CD4-positive, CD25-positive, alpha-beta regulatory T cell (primary cell): ENCODE measurements around the gene DNPH1. TPM values are rescaled to one million over a fixed set of nuclear protein-coding genes. Genes with fewer than 3 reads are reported as not detected.

Source experiments
- ATAC-seq, 2 donors: fragments of 150-1000 bp; cut with Tn5 transposase; one replicate each; pipeline ENCODE4 v1.10.0; 2021; ENCODE audit warnings: low read depth in 2 of 2, moderate number of reproducible peaks in 2 of 2, moderate library complexity in 1 of 2
- DNase-seq, 3 donors: peaks; one replicate each; pipeline versions ENCODE4 v3.0.0 to v3.0.0-alpha.2; 2012 to 2022; ENCODE audit warnings: mixed read lengths in 1 of 3
- H3K27ac ChIP-seq: one replicate; pipeline ENCODE4 v1.7.0; 2013; ENCODE audit warnings: mild to moderate bottlenecking, low read length; ENCODE audit not compliant: insufficient read depth, poor library complexity, severe bottlenecking
- H3K27me3 ChIP-seq: one replicate; pipeline ENCODE4 v1.7.0; 2013; ENCODE audit warnings: low read length; ENCODE audit not compliant: control insufficient read depth, insufficient read depth
- H3K36me3 ChIP-seq: one replicate; pipeline ENCODE4 v1.7.0; 2013; ENCODE audit warnings: mild to moderate bottlenecking, low read length, moderate library complexity; ENCODE audit not compliant: control insufficient read depth, insufficient read depth
- H3K4me1 ChIP-seq: 2 replicates; pipeline ENCODE4 v1.7.0; 2013; ENCODE audit warnings: mild to moderate bottlenecking, low read length; ENCODE audit not compliant: insufficient read depth, control insufficient read depth, poor library complexity, severe bottlenecking
- H3K4me3 ChIP-seq: one replicate; pipeline ENCODE4 v1.7.0; 2013; ENCODE audit warnings: low read depth, mild to moderate bottlenecking, low read length, moderate library complexity
- H3K9me3 ChIP-seq, 2 experiments: 1 replicate in 1 of 2; 2 replicates in 1 of 2; pipeline ENCODE4 v1.7.0; 2013; ENCODE audit warnings: low read length in 2 of 2, mild to moderate bottlenecking in 1 of 2, moderate library complexity in 1 of 2; ENCODE audit not compliant: control insufficient read depth in 2 of 2
- H3K27ac Mint-ChIP-seq, 3 donors: one replicate each; pipeline ENCODE4 v1.8.0; 2020 to 2022; ENCODE audit warnings: mild to moderate bottlenecking in 3 of 3, mixed read lengths in 3 of 3, moderate library complexity in 2 of 3
- H3K27me3 Mint-ChIP-seq: one replicate; pipeline ENCODE4 v1.8.0; 2022; ENCODE audit warnings: mild to moderate bottlenecking, mixed read lengths
- H3K36me3 Mint-ChIP-seq: one replicate; pipeline ENCODE4 v1.8.0; 2020; ENCODE audit warnings: mixed read lengths
- H3K4me1 Mint-ChIP-seq, 4 donors: one replicate each; pipeline ENCODE4 v1.8.0; 2020 to 2022; ENCODE audit warnings: mixed read lengths in 4 of 4, mild to moderate bottlenecking in 1 of 4
- H3K4me3 Mint-ChIP-seq, 4 donors: one replicate each; pipeline ENCODE4 v1.8.0; 2020 to 2022; ENCODE audit warnings: mild to moderate bottlenecking in 4 of 4, mixed read lengths in 4 of 4, moderate library complexity in 3 of 4
- H3K9me3 Mint-ChIP-seq, 7 donors: one replicate each; pipeline ENCODE4 v1.8.0; 2020 to 2022; ENCODE audit warnings: mixed read lengths in 7 of 7, mild to moderate bottlenecking in 3 of 7, moderate library complexity in 2 of 7
- polyA plus RNA-seq, 4 donors: library from polyadenylated mRNA; unstranded; fragments of 300-500 nt; fragmentation: Illumina TruSeq; gene quantifications; one replicate each; pipeline ENCODE4 v1.2.3, GENCODE V29; 2021
- total RNA-seq: library from RNA; stranded (reverse); gene quantifications from one replicate; pipeline ENCODE4 v1.2.3, GENCODE V29; 2022

Gene DNPH1
- total and polyA plus RNA-seq, 5 donors from 2014 or later, result 36.6 to 234 (median 201) TPM

DNA sequence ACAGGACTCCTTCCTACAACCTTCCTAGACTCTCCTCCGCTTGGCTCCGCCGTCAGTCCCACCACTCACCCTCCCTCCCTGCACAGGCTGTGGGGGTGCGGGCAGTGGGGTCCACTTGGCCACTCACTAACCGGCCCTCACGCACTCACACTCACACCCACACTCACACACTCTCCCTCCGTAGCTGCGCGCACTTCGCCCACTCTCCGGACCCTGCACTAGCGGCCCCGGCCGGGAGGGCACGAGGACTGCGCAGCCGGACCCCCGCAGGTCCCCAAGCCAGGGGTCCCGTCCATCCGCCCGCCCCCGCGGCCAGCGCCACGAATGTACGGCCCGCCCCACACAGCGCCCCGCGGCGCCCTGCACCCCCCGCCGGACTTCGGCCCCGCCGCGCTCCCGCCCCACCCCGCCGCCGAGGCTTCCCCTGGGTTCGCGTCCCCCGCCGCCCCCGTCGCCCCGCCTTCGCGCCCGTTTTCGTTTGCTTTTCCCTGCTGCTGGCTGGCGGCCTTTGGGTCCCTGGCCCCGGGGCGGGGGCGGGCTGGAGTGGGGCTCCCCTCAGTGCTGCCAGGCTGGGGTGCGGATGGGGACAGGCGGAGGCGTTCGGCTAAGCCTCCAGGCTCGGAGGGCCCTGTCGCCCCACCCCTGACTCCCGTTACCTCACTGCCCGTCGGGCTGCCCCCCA, 45.8 kb upstream of the DNPH1 start:
- Mint-ChIP-seq H3K27me3 (peaks cover 48% of the 10 kb centered on the region), H3K27ac (peak overlapping the region in 1 of 3 donors; percentile 78), H3K4me1 (peaks cover 0 to 19% (median 7%) of the 10 kb centered on the region in 4 donors), H3K36me3 (no peaks in the 10 kb centered on the region), H3K9me3 (no peaks in the 10 kb centered on the region), H3K4me3 (peak overlapping the region; percentile 60 to 88 (median 82))
- ATAC-seq, result peak in 1 of 2 donors; percentile 22
- peak in 2 of 3 donors; percentile 19 to 25 for DNase-seq
- Histone ChIP-seq H3K36me3 (no peaks in the 10 kb centered on the region), H3K27ac (no peak overlapping the region), H3K9me3 (no peaks in the 10 kb centered on the region), H3K4me1 (peaks cover 19% of the 10 kb centered on the region), H3K27me3 (peaks cover 3% of the 10 kb centered on the region), H3K4me3 (no peak overlapping the region)

GRCh38 chr6:43274127-43274915, 45.0 kb upstream of the DNPH1 start:
- Mint-ChIP-seq H3K4me1 (peaks cover 0 to 19% (median 7%) of the 10 kb centered on the region in 4 donors), H3K9me3 (no peaks in the 10 kb centered on the region), H3K4me3 (peak overlapping the region; percentile 70 to 81 (median 75)), H3K27ac (peak overlapping the region in 1 of 3 donors; percentile 59), H3K36me3 (no peaks in the 10 kb centered on the region), H3K27me3 (peaks cover 43% of the 10 kb centered on the region)
- ATAC-seq (no peak), DNase-seq (no peak)
- H3K4me1 ChIP-seq, result peaks cover 26% of the 10 kb centered on the region
- peaks cover 3% of the 10 kb centered on the region for H3K27me3 ChIP-seq
- no peak overlapping the region for H3K27ac ChIP-seq
- no peak overlapping the region for H3K4me3 ChIP-seq
- H3K36me3 ChIP-seq, result no peaks in the 10 kb centered on the region
- no peaks in the 10 kb centered on the region for H3K9me3 ChIP-seq

- DNase-seq (no peak), ATAC-seq (no peak)
- no peak overlapping the region for H3K27ac ChIP-seq
- H3K9me3 ChIP-seq, result no peaks in the 10 kb centered on the region
- H3K4me1 ChIP-seq, result peaks cover 29% of the 10 kb centered on the region
- Mint-ChIP-seq H3K27me3 (peaks cover 41% of the 10 kb centered on the region), H3K9me3 (no peaks in the 10 kb centered on the region), H3K27ac (no peak overlapping the region), H3K4me1 (peaks cover 0 to 25% (median 7%) of the 10 kb centered on the region in 4 donors), H3K36me3 (no peaks in the 10 kb centered on the region), H3K4me3 (peak overlapping the region; percentile 16 to 73 (median 66))
- no peak overlapping the region for H3K4me3 ChIP-seq
- no peaks in the 10 kb centered on the region for H3K36me3 ChIP-seq
- peaks cover 3% of the 10 kb centered on the region for H3K27me3 ChIP-seq
These were observed 44.4 kb upstream of the DNPH1 start for GRCh38 chr6:43273707-43274106.

DNA sequence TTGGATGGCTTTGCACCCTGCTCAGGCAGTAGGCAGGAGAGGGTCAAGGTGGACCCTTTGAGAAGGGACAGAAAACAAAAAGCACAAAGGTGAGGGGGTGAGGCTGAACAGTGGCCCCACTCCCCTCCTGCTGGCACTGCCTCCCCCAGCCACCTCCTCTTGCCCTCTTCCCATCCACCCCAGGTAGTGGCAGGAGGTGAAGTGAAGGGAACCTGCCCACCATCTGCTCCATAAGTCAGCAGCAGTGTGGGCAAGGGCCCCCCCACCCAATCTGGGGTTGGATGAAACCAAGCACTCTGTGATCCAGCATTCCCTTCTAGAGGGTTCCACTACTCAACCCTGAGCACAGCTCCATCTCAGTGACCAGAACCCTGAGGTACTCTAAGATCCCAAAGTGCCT, 42.7 kb upstream of the DNPH1 start:
- no peaks in the 10 kb centered on the region for H3K9me3 Mint-ChIP-seq
- peaks cover 36% of the 10 kb centered on the region for H3K27me3 Mint-ChIP-seq
- no peaks in the 10 kb centered on the region for H3K36me3 Mint-ChIP-seq
- peak overlapping the region in 2 of 4 donors; percentile 61 to 70 for H3K4me3 Mint-ChIP-seq
- DNase-seq (no peak), ATAC-seq (no peak)
- H3K4me1 Mint-ChIP-seq, result peaks cover 0 to 23% (median 7%) of the 10 kb centered on the region in 4 donors
- Histone ChIP-seq H3K27me3 (peaks cover 3% of the 10 kb centered on the region), H3K27ac (no peak overlapping the region), H3K4me3 (no peak overlapping the region), H3K9me3 (no peaks in the 10 kb centered on the region), H3K36me3 (no peaks in the 10 kb centered on the region), H3K4me1 (peaks cover 29% of the 10 kb centered on the region)
- H3K27ac Mint-ChIP-seq, result no peak overlapping the region

GRCh38 chr6:43271103-43271815, 42.0 kb upstream of the DNPH1 start:
- Mint-ChIP-seq H3K4me1 (peaks cover 0 to 18% (median 6%) of the 10 kb centered on the region in 4 donors), H3K27me3 (peaks cover 29% of the 10 kb centered on the region), H3K4me3 (peak overlapping the region in 2 of 4 donors; percentile 36 to 45), H3K27ac (no peak overlapping the region), H3K9me3 (no peaks in the 10 kb centered on the region), H3K36me3 (no peaks in the 10 kb centered on the region)
- H3K27me3 ChIP-seq, result no peaks in the 10 kb centered on the region
- no peaks in the 10 kb centered on the region for H3K36me3 ChIP-seq
- H3K9me3 ChIP-seq, result no peaks in the 10 kb centered on the region
- DNase-seq, result no peak
- no peak overlapping the region for H3K27ac ChIP-seq
- peaks cover 25% of the 10 kb centered on the region for H3K4me1 ChIP-seq
- no peak for ATAC-seq
- no peak overlapping the region for H3K4me3 ChIP-seq

- peak overlapping the region in 2 of 3 donors; percentile 32 to 80 for H3K27ac Mint-ChIP-seq
- H3K4me1 Mint-ChIP-seq, result peaks cover 0 to 12% (median 2%) of the 10 kb centered on the region in 4 donors
- H3K4me3 ChIP-seq, result no peak overlapping the region
- no peaks in the 10 kb centered on the region for H3K9me3 Mint-ChIP-seq
- peak overlapping the region; percentile 21 to 87 (median 80) for H3K4me3 Mint-ChIP-seq
- peaks cover 10% of the 10 kb centered on the region for H3K4me1 ChIP-seq
- ATAC-seq (peak; percentile 52 to 59), DNase-seq (peak; percentile 20 to 36 (median 34))
- no peaks in the 10 kb centered on the region for H3K36me3 Mint-ChIP-seq
- H3K27ac ChIP-seq, result no peak overlapping the region
- peaks cover 23% of the 10 kb centered on the region for H3K27me3 Mint-ChIP-seq
- H3K36me3 ChIP-seq, result no peaks in the 10 kb centered on the region
- H3K9me3 ChIP-seq, result no peaks in the 10 kb centered on the region
- no peaks in the 10 kb centered on the region for H3K27me3 ChIP-seq
These were observed 40.2 kb upstream of the DNPH1 start for GRCh38 chr6:43269273-43270007.

DNA sequence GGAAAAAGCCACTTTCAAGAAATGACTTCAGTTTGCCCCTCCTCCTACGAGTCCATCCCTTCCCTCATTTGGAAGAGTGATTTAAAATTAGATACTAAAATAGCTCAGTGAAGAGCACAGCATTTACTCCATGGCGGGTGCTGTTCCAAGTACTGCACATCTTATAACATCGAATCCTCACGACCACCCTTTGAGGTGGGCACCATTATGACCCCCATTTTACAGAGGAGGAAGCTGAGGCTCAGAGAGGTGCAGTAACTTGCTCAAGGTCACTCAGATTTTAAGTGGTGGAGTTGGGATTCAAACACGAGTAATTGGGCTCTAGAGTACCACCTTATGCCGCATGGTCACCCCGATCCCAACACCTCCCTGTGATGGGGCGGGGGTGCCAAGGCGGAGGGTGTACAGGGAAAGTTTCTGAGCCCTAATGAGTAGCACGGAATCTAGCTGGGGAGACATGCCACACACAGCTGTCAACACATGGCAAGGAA, 39.5 kb upstream of the DNPH1 start:
- ATAC-seq, result no peak
- Mint-ChIP-seq H3K4me1 (peaks cover 0 to 12% (median 2%) of the 10 kb centered on the region in 4 donors), H3K9me3 (no peaks in the 10 kb centered on the region), H3K27me3 (peaks cover 18% of the 10 kb centered on the region), H3K4me3 (peak overlapping the region; percentile 21 to 87 (median 80)), H3K27ac (peak overlapping the region in 2 of 3 donors; percentile 32 to 80), H3K36me3 (no peaks in the 10 kb centered on the region)
- no peak for DNase-seq
- H3K9me3 ChIP-seq, result no peaks in the 10 kb centered on the region
- H3K27me3 ChIP-seq, result no peaks in the 10 kb centered on the region
- peaks cover 10% of the 10 kb centered on the region for H3K4me1 ChIP-seq
- no peak overlapping the region for H3K4me3 ChIP-seq
- H3K36me3 ChIP-seq, result no peaks in the 10 kb centered on the region
- H3K27ac ChIP-seq, result no peak overlapping the region
